Astrocyte (in vitro differentiated cells and primary cell): Measurements from ENCODE around the gene ZKSCAN3. TPM values are rescaled to one million over a fixed set of nuclear protein-coding genes. Genes with fewer than 3 reads are reported as not detected.

Experiments
- DNase-seq: peaks from one replicate; pipeline ENCODE4 v3.0.0-alpha.2; 2010; ENCODE audit warnings: low read depth
- FAIRE-seq: peaks from 2 replicates; lab custom pipeline; 2011; peaks lifted over from hg19 to GRCh38; lab: Jason Lieb, UNC
- H2AFZ ChIP-seq: 2 replicates; pipeline ENCODE4 v1.6.0; 2012; ENCODE audit warnings: low read depth, low read length, inconsistent platforms
- H3K27ac ChIP-seq: 2 replicates; pipeline ENCODE4 v1.5.1; 2011; ENCODE audit warnings: low read depth, low read length, inconsistent platforms
- H3K27me3 ChIP-seq: 2 replicates; pipeline ENCODE4 v1.6.0; 2011; ENCODE audit warnings: low read length, inconsistent platforms; ENCODE audit not compliant: insufficient read depth
- H3K36me3 ChIP-seq: 2 replicates; pipeline ENCODE4 v1.5.1; 2011; ENCODE audit warnings: low read length, inconsistent platforms; ENCODE audit not compliant: insufficient read depth
- H3K4me1 ChIP-seq: 2 replicates; pipeline ENCODE4 v1.5.1; 2011; ENCODE audit warnings: low read length, inconsistent platforms; ENCODE audit not compliant: insufficient read depth
- H3K4me2 ChIP-seq: 2 replicates; pipeline ENCODE4 v1.6.0; 2012; ENCODE audit warnings: low read length, inconsistent platforms
- H3K4me3 ChIP-seq: 2 replicates; pipeline ENCODE4 v1.5.1; 2011; ENCODE audit warnings: low read depth, mild to moderate bottlenecking, low read length, inconsistent platforms; ENCODE audit not compliant: insufficient read depth
- H3K79me2 ChIP-seq: 2 replicates; pipeline ENCODE4 v1.6.0; 2012; ENCODE audit warnings: mild to moderate bottlenecking, low read length, inconsistent platforms; ENCODE audit not compliant: insufficient read depth
- H3K9ac ChIP-seq: 2 replicates; pipeline ENCODE4 v1.6.0; 2012; ENCODE audit warnings: mild to moderate bottlenecking, low read length, inconsistent platforms
- H3K9me3 ChIP-seq: 2 replicates; pipeline ENCODE4 v1.5.1; 2012; ENCODE audit warnings: low read depth, mild to moderate bottlenecking, low read length, inconsistent platforms; ENCODE audit not compliant: insufficient read depth
- H4K20me1 ChIP-seq: 2 replicates; pipeline ENCODE4 v1.6.0; 2012; ENCODE audit warnings: low read length, inconsistent platforms; ENCODE audit not compliant: insufficient read depth
- H3K27ac Mint-ChIP-seq: one replicate; pipeline ENCODE4 v1.8.0; 2021; ENCODE audit warnings: mild to moderate bottlenecking, mixed read lengths; ENCODE audit not compliant: unreplicated experiment
- H3K27me3 Mint-ChIP-seq: one replicate; pipeline ENCODE4 v1.8.0; 2021; ENCODE audit warnings: low read depth, mixed read lengths; ENCODE audit not compliant: unreplicated experiment
- H3K36me3 Mint-ChIP-seq: one replicate; pipeline ENCODE4 v1.8.0; 2021; ENCODE audit warnings: low read depth, mixed read lengths; ENCODE audit not compliant: unreplicated experiment
- H3K4me1 Mint-ChIP-seq: one replicate; pipeline ENCODE4 v1.8.0; 2021; ENCODE audit warnings: low read depth, mixed read lengths; ENCODE audit not compliant: unreplicated experiment
- H3K4me3 Mint-ChIP-seq: one replicate; pipeline ENCODE4 v1.8.0; 2021; ENCODE audit warnings: mild to moderate bottlenecking, moderate library complexity, mixed read lengths; ENCODE audit not compliant: unreplicated experiment
- H3K9me3 Mint-ChIP-seq: one replicate; pipeline ENCODE4 v1.8.0; 2021; ENCODE audit warnings: mild to moderate bottlenecking, mixed read lengths; ENCODE audit not compliant: unreplicated experiment
- CTCF ChIP-seq: IDR thresholded peaks from 2 replicates; pipeline ENCODE4 v1.5.1; 2011; ENCODE audit warnings: low read depth, mild to moderate bottlenecking, inconsistent platforms, low read length, moderate library complexity; ENCODE audit not compliant: insufficient read depth
- EZH2 ChIP-seq: IDR thresholded peaks from 2 replicates; pipeline ENCODE4 v1.6.1; 2012; ENCODE audit warnings: mild to moderate bottlenecking, low read length, inconsistent platforms; ENCODE audit not compliant: insufficient read depth
- total RNA-seq: library from RNA; stranded (reverse); gene quantifications from 2 replicates; pipeline ENCODE4 v1.2.1, GENCODE V29; 2021

Gene ZKSCAN3
- total RNA-seq, 1 donor from 2014 or later, result 8.0 TPM

DNA sequence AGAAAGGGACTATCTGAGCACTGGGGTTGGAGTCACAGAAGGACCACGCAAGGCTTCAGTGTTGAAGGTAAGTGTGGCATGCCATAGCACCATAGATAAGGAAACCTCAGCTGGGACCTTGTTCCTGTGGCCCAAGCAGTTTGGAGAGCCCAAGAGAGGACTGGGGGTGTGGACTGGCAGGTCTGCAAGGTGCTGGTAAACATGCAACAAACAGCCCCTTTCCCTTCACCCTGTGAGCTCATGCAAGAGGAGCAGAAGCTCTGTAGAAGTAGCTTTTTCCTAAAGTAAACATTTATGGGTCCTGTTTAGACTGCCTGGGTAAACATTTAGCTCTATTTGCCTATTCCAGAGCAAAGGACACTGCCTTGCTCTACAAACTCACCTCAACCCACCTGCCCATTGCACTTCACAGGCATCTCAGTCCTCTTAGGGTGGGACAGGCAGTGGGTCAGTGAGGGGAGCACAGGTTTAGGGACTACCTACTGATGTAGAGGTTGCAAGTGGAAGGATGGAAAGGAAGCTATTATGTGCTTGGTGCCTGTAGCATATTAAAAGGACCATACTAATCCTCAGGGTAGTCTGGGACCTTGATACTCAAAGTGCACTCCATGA lies 25.8 kb upstream of the ZKSCAN3 start:
- FAIRE-seq (no peak), DNase-seq (no peak)
- no peak overlapping the region for H2AFZ ChIP-seq
- H3K79me2 ChIP-seq, result no peaks in the 10 kb centered on the region
- no peak overlapping the region for H3K9ac ChIP-seq
- no peak overlapping the region for H3K27ac Mint-ChIP-seq
- no peak overlapping the region for H3K4me3 Mint-ChIP-seq
- TF ChIP-seq CTCF, result no peak
- no peak for TF ChIP-seq EZH2
- no peak overlapping the region for H3K27ac ChIP-seq
- no peaks in the 10 kb centered on the region for H3K4me1 ChIP-seq
- no peaks in the 10 kb centered on the region for H4K20me1 ChIP-seq
- H3K9me3 ChIP-seq, result peaks cover 22% of the 10 kb centered on the region
- H3K27me3 Mint-ChIP-seq, result no peaks in the 10 kb centered on the region
- no peak overlapping the region for H3K4me3 ChIP-seq
- H3K36me3 Mint-ChIP-seq, result peaks cover 19% of the 10 kb centered on the region
- peaks cover 32% of the 10 kb centered on the region for H3K9me3 Mint-ChIP-seq
- no peaks in the 10 kb centered on the region for H3K4me1 Mint-ChIP-seq
- H3K36me3 ChIP-seq, result no peaks in the 10 kb centered on the region
- no peak overlapping the region for H3K4me2 ChIP-seq
- H3K27me3 ChIP-seq, result no peaks in the 10 kb centered on the region

GRCh38 chr6:28326371-28326948 lies 23.3 kb upstream of the ZKSCAN3 start:
- Mint-ChIP-seq H3K9me3 (peaks cover 38% of the 10 kb centered on the region), H3K4me1 (no peaks in the 10 kb centered on the region), H3K27me3 (no peaks in the 10 kb centered on the region), H3K36me3 (peaks cover 25% of the 10 kb centered on the region), H3K4me3 (no peak overlapping the region), H3K27ac (no peak overlapping the region)
- H3K4me3 ChIP-seq, result no peak overlapping the region
- H3K4me2 ChIP-seq, result no peak overlapping the region
- H3K27ac ChIP-seq, result no peak overlapping the region
- DNase-seq, result no peak
- H2AFZ ChIP-seq, result no peak overlapping the region
- H3K9me3 ChIP-seq, result peaks cover 22% of the 10 kb centered on the region
- TF ChIP-seq EZH2, result no peak
- no peak for TF ChIP-seq CTCF
- no peaks in the 10 kb centered on the region for H3K4me1 ChIP-seq
- no peaks in the 10 kb centered on the region for H3K27me3 ChIP-seq
- no peak overlapping the region for H3K9ac ChIP-seq
- no peak for FAIRE-seq
- no peaks in the 10 kb centered on the region for H3K79me2 ChIP-seq
- H4K20me1 ChIP-seq, result no peaks in the 10 kb centered on the region
- no peaks in the 10 kb centered on the region for H3K36me3 ChIP-seq

DNA sequence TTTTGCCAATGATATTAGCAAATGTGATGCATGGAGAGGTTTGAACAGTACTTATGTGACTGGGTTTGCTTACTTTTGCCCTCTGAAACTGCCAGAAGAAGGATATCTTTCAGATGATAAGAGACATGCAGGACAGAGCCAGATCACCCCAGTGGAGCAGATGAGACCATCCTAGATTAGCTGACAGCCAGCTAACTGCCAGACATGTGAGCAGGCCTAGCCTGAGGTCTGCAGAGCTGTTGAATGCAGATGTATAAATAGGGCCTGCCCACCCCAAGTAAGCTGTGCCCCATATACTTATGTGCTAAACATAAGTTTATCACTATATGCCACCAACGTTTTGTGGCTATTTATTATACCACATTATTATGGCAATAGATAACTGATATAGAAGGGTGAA lies 19.7 kb upstream of the ZKSCAN3 start:
- Histone ChIP-seq H3K27ac (no peak overlapping the region), H3K4me3 (no peak overlapping the region), H2AFZ (no peak overlapping the region), H3K9ac (no peak overlapping the region), H4K20me1 (no peaks in the 10 kb centered on the region), H3K27me3 (no peaks in the 10 kb centered on the region), H3K79me2 (no peaks in the 10 kb centered on the region), H3K4me2 (no peak overlapping the region), H3K36me3 (no peaks in the 10 kb centered on the region), H3K9me3 (peaks cover 20% of the 10 kb centered on the region), H3K4me1 (peaks cover 3% of the 10 kb centered on the region)
- peaks cover 25% of the 10 kb centered on the region for H3K36me3 Mint-ChIP-seq
- no peak overlapping the region for H3K27ac Mint-ChIP-seq
- DNase-seq (no peak), FAIRE-seq (no peak)
- no peak overlapping the region for H3K4me3 Mint-ChIP-seq
- no peak for TF ChIP-seq EZH2
- no peak for TF ChIP-seq CTCF
- no peaks in the 10 kb centered on the region for H3K4me1 Mint-ChIP-seq
- H3K9me3 Mint-ChIP-seq, result peaks cover 29% of the 10 kb centered on the region
- H3K27me3 Mint-ChIP-seq, result no peaks in the 10 kb centered on the region
